ENCODE results near the gene SPAG16. TPM values are rescaled to one million over a fixed set of nuclear protein-coding genes. Genes with fewer than 3 reads are reported as not detected.

The SPAG16 gene
- polyA plus RNA-seq, 2 of the 4 experiments (the other 2 are of a cell fraction), result 19.1 to 27.6 TPM

GRCh38 chr2:213544940-213545339 lies 260.7 kb downstream of the SPAG16 start:
- FAIRE-seq, result no peak
- Histone ChIP-seq H3K9me3 (no peaks in the 10 kb centered on the region), H3K4me3 (no peak overlapping the region), H3K4me2 (no peak overlapping the region), H3K4me1 (no peaks in the 10 kb centered on the region), H3K27ac (no peak overlapping the region)
- no peak for DNase-seq (ENCODE audit: low read depth in 1 of 2, low spot score in 1 of 2)
- whole genome bisulfite sequencing (ENCODE audit: missing lambda C conversion rate), result 4% methylated on average over 1 of the region's 1 CpG
- TF ChIP-seq HDAC2 (IDR thresholded peaks at IDR 0.05) (no peak), FOSB (CRISPR knock-in tag; IDR thresholded peaks at IDR 0.05) (no peak), CBX2 (IDR thresholded peaks at IDR 0.05; ENCODE audit: borderline replicate concordance, low read depth) (no peak), USF2 (IDR thresholded peaks at IDR 0.05) (no peak), MAX (IDR thresholded peaks at IDR 0.05) (no peak), CBX8 (IDR thresholded peaks at IDR 0.05) (no peak), CHD2 (IDR thresholded peaks at IDR 0.05; ENCODE audit: low read length, partially characterized antibody) (no peak), RAD21 (conservative IDR thresholded peaks at IDR 0.05 in 1 of 2, IDR thresholded peaks at IDR 0.05 in 1 of 2) (no peak), SMC3 (IDR thresholded peaks at IDR 0.05) (no peak), JUNB (IDR thresholded peaks at IDR 0.05) (no peak), TP53 (CRISPR knock-in tag; IDR thresholded peaks at IDR 0.05) (no peak), BCL3 (IDR thresholded peaks at IDR 0.05) (no peak), FOXS1 (CRISPR knock-in tag; IDR thresholded peaks at IDR 0.05) (no peak), MYC (IDR thresholded peaks at IDR 0.05; ENCODE audit: borderline replicate concordance, low read length) (no peak), HOXA7 (CRISPR knock-in tag; IDR thresholded peaks at IDR 0.05) (no peak), PHF8 (IDR thresholded peaks at IDR 0.05; ENCODE audit: borderline replicate concordance, low read depth) (no peak), NPAS2 (CRISPR knock-in tag; IDR thresholded peaks at IDR 0.05; ENCODE audit: borderline replicate concordance) (no peak)
- ATAC-seq, result no peak
- ChIA-PET CTCF (no interaction called here), POLR2A (no interaction called here)

GRCh38 chr2:213545481-213545880 lies 261.2 kb downstream of the SPAG16 start:
- DNase-seq (ENCODE audit: low read depth in 1 of 2, low spot score in 1 of 2) (no peak), FAIRE-seq (no peak), ATAC-seq (no peak)
- Histone ChIP-seq H3K27ac (no peak overlapping the region), H3K9me3 (no peaks in the 10 kb centered on the region), H3K4me2 (no peak overlapping the region), H3K4me1 (no peaks in the 10 kb centered on the region), H3K4me3 (no peak overlapping the region)
- 10% methylated on average over 2 of the region's 2 CpGs for WGBS (ENCODE audit: missing lambda C conversion rate)
- TF ChIP-seq ESRRA (IDR thresholded peaks at IDR 0.05; ENCODE audit: borderline replicate concordance, low read length) (no peak), CHD2 (IDR thresholded peaks at IDR 0.05; ENCODE audit: low read length, partially characterized antibody) (no peak), RNF2 (IDR thresholded peaks at IDR 0.05; ENCODE audit: borderline replicate concordance, low read depth) (no peak), SMC3 (IDR thresholded peaks at IDR 0.05) (no peak), POLR2AphosphoS2 (conservative IDR thresholded peaks at IDR 0.05; ENCODE audit: low read length) (no peak), ZNF302 (CRISPR knock-in tag; IDR thresholded peaks at IDR 0.05) (no peak), TFCP2L1 (CRISPR knock-in tag; IDR thresholded peaks at IDR 0.05) (no peak), KDM1A (IDR thresholded peaks at IDR 0.05; ENCODE audit: low read depth) (no peak), EHF (CRISPR knock-in tag; IDR thresholded peaks at IDR 0.05) (no peak), MYC (IDR thresholded peaks at IDR 0.05; ENCODE audit: borderline replicate concordance, low read length) (no peak), USF2 (IDR thresholded peaks at IDR 0.05) (no peak), MAFK (IDR thresholded peaks at IDR 0.05; ENCODE audit: partially characterized antibody) (no peak), NPAS2 (CRISPR knock-in tag; IDR thresholded peaks at IDR 0.05; ENCODE audit: borderline replicate concordance) (no peak), CHD4 (IDR thresholded peaks at IDR 0.05; ENCODE audit: borderline replicate concordance) (no peak), HMGXB4 (CRISPR knock-in tag; IDR thresholded peaks at IDR 0.05; ENCODE audit: borderline replicate concordance) (no peak)
- CTCF ChIA-PET, result no interaction called here
- POLR2A ChIA-PET, result no interaction called here

Measured in A549 (cell line).